HG03095 (cell line): ENCODE data around the gene ATAD3B.
A peak's percentile ranks its signal among the peaks of the same experiment; 100 is the strongest.
"Not testable (repeated sequence)": the region's sequence is repeated elsewhere in the genome, so short reads cannot be mapped to it uniquely, and the experiment has no call there.

Source experiments
- ATAC-seq: cut with Tn5 transposase; IDR thresholded peaks from one replicate; pipeline ENCODE4 v1.9.1; 2021; ENCODE audit warnings: moderate library complexity; ENCODE audit not compliant: unreplicated experiment

ATAD3B gene

DNA sequence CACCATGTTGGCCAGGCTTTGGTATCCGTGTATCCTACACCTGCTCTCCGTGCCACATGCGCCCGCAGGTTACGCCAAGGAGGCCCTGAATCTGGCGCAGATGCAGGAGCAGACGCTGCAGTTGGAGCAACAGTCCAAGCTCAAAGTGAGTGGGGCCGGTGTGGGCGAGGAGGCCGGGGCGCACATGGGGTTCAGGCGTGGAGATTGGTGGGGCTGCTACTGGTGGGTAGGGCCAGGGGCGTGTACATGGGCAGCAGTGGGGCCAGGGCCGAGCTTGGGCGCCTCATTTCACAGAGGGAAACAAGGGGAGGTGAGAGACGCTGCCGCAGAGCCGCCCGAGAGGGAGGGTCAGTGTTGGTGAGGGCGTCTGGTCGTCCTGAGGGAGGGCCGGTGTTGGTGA lies 5.6 kb downstream of the ATAD3B start:
- no peak for ATAC-seq

DNA sequence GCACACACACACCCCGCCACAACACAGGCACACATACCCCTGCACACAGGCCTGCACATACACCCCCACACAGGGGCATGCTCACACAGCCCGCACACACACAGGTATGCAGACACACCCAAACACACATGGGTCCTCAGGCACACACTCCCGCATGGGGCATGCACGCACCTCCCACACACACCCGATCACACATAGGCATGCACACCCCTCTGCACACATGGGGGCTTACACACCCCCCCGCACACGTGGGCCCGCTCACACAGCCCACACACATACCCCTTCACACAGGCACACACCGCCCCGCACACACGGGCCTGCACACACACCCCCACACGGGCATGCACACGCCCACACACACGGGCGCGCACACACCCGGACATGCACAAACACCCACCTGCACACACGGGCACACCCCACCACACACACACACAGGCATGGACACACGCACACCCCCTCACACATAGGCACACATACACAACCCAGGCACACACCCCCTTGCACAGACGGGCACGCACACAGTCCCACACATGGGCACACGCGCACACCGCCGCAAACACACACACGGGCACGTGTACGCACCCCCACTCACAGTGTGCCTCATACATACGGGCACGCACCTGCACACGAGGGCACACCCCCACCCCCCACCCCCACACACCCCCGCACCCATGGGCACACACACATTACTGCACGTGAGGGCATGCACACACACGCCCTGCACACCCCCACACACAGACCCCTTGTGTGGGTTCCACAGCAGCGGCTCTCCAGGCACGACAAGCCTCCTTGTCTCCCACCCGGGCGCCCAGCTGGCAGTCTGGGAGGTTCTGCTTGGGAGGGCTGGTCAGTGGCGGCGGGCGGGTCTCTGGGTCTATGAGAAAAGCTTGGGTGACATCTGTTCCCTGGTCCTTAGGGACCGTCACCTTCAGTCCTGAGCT lies 8.3 kb downstream of the ATAD3B start:
- ATAC-seq: no peak

- ATAC-seq: not testable (repeated sequence)
These were observed 8.9 kb downstream of the ATAD3B start for GRCh38 chr1:1480488-1480867.

- ATAC-seq: not testable (repeated sequence)
These were observed 10.2 kb downstream of the ATAD3B start for GRCh38 chr1:1481811-1482210.

DNA sequence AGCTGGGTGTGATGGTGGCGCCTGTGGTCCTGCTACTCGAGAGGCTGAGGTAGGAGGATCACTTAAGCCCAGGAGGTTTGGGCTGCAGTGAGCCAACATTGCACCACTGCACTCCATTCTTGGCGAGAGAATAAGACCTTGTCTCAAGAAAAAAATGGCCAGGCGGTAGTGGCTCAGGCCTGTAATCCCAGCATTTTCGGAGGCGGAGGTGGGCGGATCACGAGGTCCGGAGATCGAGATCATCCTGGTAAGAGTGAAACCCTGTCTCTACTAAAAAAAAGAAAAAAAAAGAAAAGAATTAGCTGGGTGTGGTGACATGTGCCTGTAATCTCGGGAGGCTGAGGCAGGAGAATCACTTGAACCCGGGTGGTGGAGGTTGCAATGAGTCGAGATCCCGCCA lies 11.3 kb downstream of the ATAD3B start:
- no peak for ATAC-seq

DNA sequence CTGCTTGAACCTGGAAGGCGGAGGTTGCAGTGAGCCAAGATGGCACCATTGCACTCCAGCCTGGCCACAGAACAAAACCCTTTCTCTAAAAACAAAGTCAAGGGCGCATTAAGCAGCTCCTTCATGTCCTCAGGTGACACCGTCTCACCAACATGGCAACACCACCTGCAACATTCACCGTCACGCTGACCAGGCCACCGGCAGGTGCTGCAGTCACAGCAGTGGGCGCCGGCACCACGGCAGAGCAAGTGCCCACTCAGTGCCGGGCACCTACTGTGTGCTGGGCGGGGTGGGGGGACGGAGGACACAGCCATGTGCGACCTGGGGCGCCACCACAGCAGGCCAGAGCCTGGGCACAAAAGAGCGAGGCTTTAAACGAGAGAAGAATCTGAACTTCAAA lies 12.1 kb downstream of the ATAD3B start:
- ATAC-seq: no peak

- not testable (repeated sequence) for ATAC-seq
These were observed 13.6 kb downstream of the ATAD3B start for GRCh38 chr1:1484976-1485750.

- not testable (repeated sequence) for ATAC-seq
These were observed 14.3 kb downstream of the ATAD3B start for GRCh38 chr1:1485755-1486317.

GRCh38 chr1:1487701-1488100 lies 16.1 kb downstream of the ATAD3B start:
- ATAC-seq: no peak

GRCh38 chr1:1489231-1489630 lies 17.7 kb downstream of the ATAD3B start:
- no peak for ATAC-seq

DNA sequence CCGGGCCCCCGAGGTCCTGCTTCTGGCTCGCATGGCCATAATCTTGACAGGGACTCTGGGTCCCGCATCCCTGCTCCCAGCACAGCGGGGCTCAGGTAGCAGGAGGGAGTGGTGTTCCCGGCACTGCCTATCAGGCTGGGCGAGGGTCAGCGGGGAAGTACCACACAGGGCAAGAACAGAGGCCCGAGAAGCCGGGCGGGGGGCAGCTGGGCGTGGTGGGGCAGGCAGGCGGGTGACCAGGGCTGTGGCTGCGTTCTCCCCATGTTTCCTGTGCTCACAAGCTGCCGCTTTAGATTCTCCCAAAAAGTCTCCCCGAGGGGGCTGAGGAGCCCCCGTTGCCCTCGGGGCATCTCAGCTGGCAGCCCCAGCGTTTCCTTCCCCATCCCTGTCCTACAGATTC lies 18.3 kb downstream of the ATAD3B start:
- ATAC-seq: no peak

DNA sequence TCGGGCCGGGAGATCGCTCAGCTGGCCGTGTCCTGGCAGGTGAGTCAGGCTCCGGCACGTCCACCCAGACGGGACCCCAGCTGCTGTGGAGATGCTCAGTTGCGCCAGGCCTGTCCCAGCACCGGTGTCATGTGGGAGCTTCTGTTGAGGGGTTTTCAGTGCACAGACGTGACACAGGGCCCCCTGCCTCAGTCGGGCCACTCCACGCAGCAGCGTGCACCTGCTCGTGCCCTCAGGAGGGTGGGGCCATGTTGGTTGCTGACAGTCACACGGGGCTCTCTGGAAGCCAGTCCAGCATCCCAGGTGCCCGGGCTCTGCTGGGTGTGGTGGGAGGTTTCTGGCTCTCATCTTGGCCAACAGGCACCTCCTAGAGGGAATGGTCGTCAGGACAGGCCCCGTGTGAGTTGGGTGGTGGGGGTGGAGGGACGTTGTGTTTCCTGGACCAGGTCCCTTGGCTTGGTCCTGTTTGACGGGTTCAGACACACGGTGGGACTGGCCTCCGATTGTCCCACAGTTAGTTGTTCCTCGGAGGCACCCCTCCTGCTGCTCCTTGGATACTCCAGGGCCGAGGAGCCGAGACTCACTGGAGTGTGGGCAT lies 19.2 kb downstream of the ATAD3B start:
- no peak for ATAC-seq

GRCh38 chr1:1491601-1492000 lies 20.0 kb downstream of the ATAD3B start:
- no peak for ATAC-seq

DNA sequence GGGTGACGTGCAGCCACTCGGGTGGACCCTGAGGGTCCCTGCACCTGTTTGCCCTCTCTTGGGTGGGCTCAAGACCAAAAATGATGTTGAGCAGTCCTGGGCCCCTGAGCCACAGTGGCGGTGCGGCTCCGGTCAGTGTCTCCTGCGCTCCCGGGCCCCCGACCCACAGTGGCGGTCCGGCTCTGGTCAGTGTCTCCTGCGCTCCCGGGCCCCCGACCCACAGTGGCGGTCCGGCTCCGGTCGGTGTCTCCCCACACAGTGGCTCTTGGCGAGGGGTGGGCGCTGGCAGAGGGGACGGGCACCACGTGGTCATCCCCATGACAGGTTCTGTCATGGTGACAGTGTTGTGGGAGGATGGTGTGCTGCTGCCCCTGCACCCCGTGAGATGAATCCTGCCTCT lies 22.7 kb downstream of the ATAD3B start:
- ATAC-seq: not testable (repeated sequence)

- ATAC-seq: not testable (repeated sequence)
These were observed 24.0 kb downstream of the ATAD3B start for GRCh38 chr1:1495461-1495975.

- not testable (repeated sequence) for ATAC-seq
These were observed 33.3 kb downstream of the ATAD3B start for GRCh38 chr1:1504777-1505365.

DNA sequence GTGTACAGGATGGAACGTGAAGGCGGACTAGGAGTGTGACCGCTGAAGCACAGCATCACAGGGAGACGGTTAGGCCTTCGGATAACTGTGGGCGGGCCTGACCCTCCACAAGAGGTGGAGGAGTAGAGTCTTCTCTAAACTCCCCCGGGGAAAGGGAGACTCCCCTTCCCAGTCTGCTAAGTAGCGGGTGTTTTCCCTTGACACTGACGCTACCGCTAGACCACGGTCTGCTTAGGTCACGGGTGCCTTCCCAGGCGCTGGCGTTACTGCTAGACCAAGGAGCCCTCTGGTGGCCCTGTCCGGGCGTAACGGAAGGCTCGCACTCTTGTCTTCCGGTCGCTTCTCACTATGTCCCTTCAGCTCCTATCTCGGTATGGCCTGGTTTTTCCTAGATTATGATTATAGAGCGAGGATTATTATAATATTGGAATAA lies 33.8 kb downstream of the ATAD3B start:
- ATAC-seq: peak; percentile 59

DNA sequence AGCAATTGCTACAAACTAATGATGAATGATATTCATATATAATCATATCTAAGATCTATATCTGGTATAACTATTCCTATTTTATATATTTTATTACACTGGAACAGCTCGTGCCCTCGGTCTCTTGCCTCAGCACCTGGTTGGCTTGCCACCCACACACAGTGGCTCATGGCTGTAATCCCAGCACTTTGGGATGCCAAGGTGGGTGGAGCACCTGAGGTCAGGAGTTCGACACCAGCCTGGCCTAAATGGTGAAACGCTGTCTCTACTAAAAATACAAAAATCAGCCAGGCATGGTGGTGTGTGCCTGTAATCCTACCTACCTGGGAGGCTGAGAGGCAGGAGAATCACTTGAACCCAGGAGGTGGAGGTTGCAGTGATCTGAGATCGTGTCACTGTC lies 34.2 kb downstream of the ATAD3B start:
- not testable (repeated sequence) for ATAC-seq

DNA sequence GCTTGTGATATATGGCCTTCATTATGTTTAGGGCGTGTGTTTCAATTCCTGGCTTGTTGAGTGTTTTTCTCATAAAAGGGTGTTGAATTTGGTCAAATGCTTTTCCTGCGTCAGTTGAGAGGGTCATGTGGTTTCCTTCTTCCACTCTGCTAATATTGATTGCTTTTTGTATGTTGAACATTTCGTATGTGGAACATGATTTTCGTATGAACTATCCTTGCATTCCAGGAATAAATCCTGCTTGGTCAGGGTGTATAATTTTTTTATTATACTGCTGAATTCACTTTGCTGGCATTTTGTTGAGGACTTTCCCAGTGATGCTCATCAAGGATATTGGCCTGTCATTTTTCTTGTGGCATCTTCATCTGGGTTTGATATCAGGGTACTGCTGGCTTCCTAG lies 35.7 kb downstream of the ATAD3B start:
- ATAC-seq: no peak

- not testable (repeated sequence) for ATAC-seq
These were observed 37.4 kb downstream of the ATAD3B start for GRCh38 chr1:1508775-1509464.
